Activated T-helper 17 cell treated with anti-CD3 and anti-CD28 coated beads, Interleukin-2, amount 50 U/mL, for 72 hours (primary cell): ENCODE data around the gene PRR35. TPM values are rescaled to one million over a fixed set of nuclear protein-coding genes. Genes with fewer than 3 reads are reported as not detected.

Source experiments
- ATAC-seq: fragments of 150-1000 bp; cut with Tn5 transposase; replicated peaks from 2 replicates; pipeline ENCODE4 v1.10.0; 2021; ENCODE audit warnings: mild to moderate bottlenecking, moderate library complexity
- H3K27ac Mint-ChIP-seq: one replicate; pipeline ENCODE4 v1.8.0; 2022; ENCODE audit warnings: mixed read lengths
- H3K27me3 Mint-ChIP-seq: one replicate; pipeline ENCODE4 v1.8.0; 2022; ENCODE audit warnings: mixed read lengths
- H3K36me3 Mint-ChIP-seq: one replicate; pipeline ENCODE4 v1.8.0; 2022; ENCODE audit warnings: low read depth, mild to moderate bottlenecking, mixed read lengths
- H3K4me1 Mint-ChIP-seq: one replicate; pipeline ENCODE4 v1.8.0; 2022; ENCODE audit warnings: mixed read lengths
- H3K4me3 Mint-ChIP-seq: one replicate; pipeline ENCODE4 v1.8.0; 2022; ENCODE audit warnings: mild to moderate bottlenecking, mixed read lengths
- H3K9me3 Mint-ChIP-seq: one replicate; pipeline ENCODE4 v1.8.0; 2022; ENCODE audit warnings: mixed read lengths
- total RNA-seq, 2 donors: library from RNA; stranded (reverse); gene quantifications; one replicate each; pipeline ENCODE4 v1.2.3, GENCODE V29; 2022

The PRR35 gene
- not detected for total RNA-seq

GRCh38 chr16:560204-560700 lies at the start of gene PRR35:
TSS of gene PRR35 (plus strand) at chr16:560394. CDS start at chr16:563295, 2,901 bp downstream.
- H3K4me1 Mint-ChIP-seq, result no peaks in the 10 kb centered on the region
- H3K9me3 Mint-ChIP-seq, result no peaks in the 10 kb centered on the region
- no peak within 1 kb of the TSS for H3K27ac Mint-ChIP-seq
- no peaks in the 10 kb centered on the region for H3K27me3 Mint-ChIP-seq
- no peak for ATAC-seq
- no peak within 1 kb of the TSS for H3K4me3 Mint-ChIP-seq
- H3K36me3 Mint-ChIP-seq, result no peaks in the 10 kb centered on the region

GRCh38 chr16:512802-513201 lies 47.4 kb upstream of the PRR35 start:
- Mint-ChIP-seq H3K27ac (peak overlapping the region; percentile 12), H3K4me1 (no peaks in the 10 kb centered on the region), H3K27me3 (no peaks in the 10 kb centered on the region), H3K36me3 (no peaks in the 10 kb centered on the region), H3K9me3 (no peaks in the 10 kb centered on the region), H3K4me3 (no peak overlapping the region)
- no peak for ATAC-seq

GRCh38 chr16:513950-514349 lies 46.2 kb upstream of the PRR35 start:
- no peaks in the 10 kb centered on the region for H3K36me3 Mint-ChIP-seq
- no peaks in the 10 kb centered on the region for H3K9me3 Mint-ChIP-seq
- no peak overlapping the region for H3K27ac Mint-ChIP-seq
- no peaks in the 10 kb centered on the region for H3K27me3 Mint-ChIP-seq
- no peaks in the 10 kb centered on the region for H3K4me1 Mint-ChIP-seq
- no peak overlapping the region for H3K4me3 Mint-ChIP-seq
- ATAC-seq, result no peak

- no peak overlapping the region for H3K27ac Mint-ChIP-seq
- H3K4me1 Mint-ChIP-seq, result no peaks in the 10 kb centered on the region
- no peaks in the 10 kb centered on the region for H3K36me3 Mint-ChIP-seq
- H3K27me3 Mint-ChIP-seq, result no peaks in the 10 kb centered on the region
- no peak for ATAC-seq
- no peak overlapping the region for H3K4me3 Mint-ChIP-seq
- no peaks in the 10 kb centered on the region for H3K9me3 Mint-ChIP-seq
Observed at GRCh38 chr16:515175-515938, 44.8 kb upstream of the PRR35 start.

- H3K9me3 Mint-ChIP-seq, result no peaks in the 10 kb centered on the region
- no peaks in the 10 kb centered on the region for H3K27me3 Mint-ChIP-seq
- H3K36me3 Mint-ChIP-seq, result no peaks in the 10 kb centered on the region
- H3K4me3 Mint-ChIP-seq, result no peak overlapping the region
- no peaks in the 10 kb centered on the region for H3K4me1 Mint-ChIP-seq
- ATAC-seq, result no peak
- no peak overlapping the region for H3K27ac Mint-ChIP-seq
Observed at GRCh38 chr16:515939-516226, 44.3 kb upstream of the PRR35 start.

- Mint-ChIP-seq H3K36me3 (no peaks in the 10 kb centered on the region), H3K27ac (no peak overlapping the region), H3K4me3 (no peak overlapping the region), H3K27me3 (no peaks in the 10 kb centered on the region), H3K9me3 (no peaks in the 10 kb centered on the region), H3K4me1 (no peaks in the 10 kb centered on the region)
- ATAC-seq, result no peak
Observed at GRCh38 chr16:516301-516700, 43.9 kb upstream of the PRR35 start.

GRCh38 chr16:518858-519257 lies 41.3 kb upstream of the PRR35 start:
- H3K4me1 Mint-ChIP-seq, result no peaks in the 10 kb centered on the region
- no peaks in the 10 kb centered on the region for H3K27me3 Mint-ChIP-seq
- H3K27ac Mint-ChIP-seq, result no peak overlapping the region
- no peaks in the 10 kb centered on the region for H3K36me3 Mint-ChIP-seq
- no peak for ATAC-seq
- H3K9me3 Mint-ChIP-seq, result no peaks in the 10 kb centered on the region
- H3K4me3 Mint-ChIP-seq, result no peak overlapping the region

- no peak overlapping the region for H3K27ac Mint-ChIP-seq
- H3K27me3 Mint-ChIP-seq, result no peaks in the 10 kb centered on the region
- H3K9me3 Mint-ChIP-seq, result no peaks in the 10 kb centered on the region
- H3K4me1 Mint-ChIP-seq, result no peaks in the 10 kb centered on the region
- no peaks in the 10 kb centered on the region for H3K36me3 Mint-ChIP-seq
- no peak for ATAC-seq
- H3K4me3 Mint-ChIP-seq, result no peak overlapping the region
Observed at GRCh38 chr16:519425-519824, 40.8 kb upstream of the PRR35 start.

- Mint-ChIP-seq H3K36me3 (no peaks in the 10 kb centered on the region), H3K27ac (no peak overlapping the region), H3K4me1 (no peaks in the 10 kb centered on the region), H3K9me3 (no peaks in the 10 kb centered on the region), H3K4me3 (no peak overlapping the region), H3K27me3 (no peaks in the 10 kb centered on the region)
- no peak for ATAC-seq
Observed at GRCh38 chr16:519841-520687, 40.1 kb upstream of the PRR35 start.

- H3K36me3 Mint-ChIP-seq, result peaks cover 8% of the 10 kb centered on the region
- H3K9me3 Mint-ChIP-seq, result no peaks in the 10 kb centered on the region
- H3K27me3 Mint-ChIP-seq, result no peaks in the 10 kb centered on the region
- H3K4me3 Mint-ChIP-seq, result no peak overlapping the region
- peaks cover 7% of the 10 kb centered on the region for H3K4me1 Mint-ChIP-seq
- H3K27ac Mint-ChIP-seq, result no peak overlapping the region
- no peak for ATAC-seq
Observed at GRCh38 chr16:520847-521246, 39.3 kb upstream of the PRR35 start.

- no peak overlapping the region for H3K27ac Mint-ChIP-seq
Observed at GRCh38 chr16:521381-522210, 38.6 kb upstream of the PRR35 start.

GRCh38 chr16:522320-523096 lies 37.7 kb upstream of the PRR35 start:
- H3K9me3 Mint-ChIP-seq, result no peaks in the 10 kb centered on the region
- H3K4me3 Mint-ChIP-seq, result no peak overlapping the region
- H3K4me1 Mint-ChIP-seq, result peaks cover 8% of the 10 kb centered on the region
- peaks cover 8% of the 10 kb centered on the region for H3K36me3 Mint-ChIP-seq
- ATAC-seq, result no peak
- no peaks in the 10 kb centered on the region for H3K27me3 Mint-ChIP-seq
- no peak overlapping the region for H3K27ac Mint-ChIP-seq

More at GRCh38 chr16:521381-522210, 38.6 kb upstream of the PRR35 start:
- Mint-ChIP-seq H3K27me3 (no peaks in the 10 kb centered on the region), H3K4me3 (no peak overlapping the region), H3K4me1 (peaks cover 8% of the 10 kb centered on the region), H3K9me3 (no peaks in the 10 kb centered on the region), H3K36me3 (peaks cover 8% of the 10 kb centered on the region)
- no peak for ATAC-seq

GRCh38 chr16:523097-523741 lies 37.0 kb upstream of the PRR35 start:
- no peak overlapping the region for H3K27ac Mint-ChIP-seq
- H3K4me1 Mint-ChIP-seq, result peaks cover 8% of the 10 kb centered on the region
- no peaks in the 10 kb centered on the region for H3K27me3 Mint-ChIP-seq
- H3K36me3 Mint-ChIP-seq, result peaks cover 8% of the 10 kb centered on the region
- H3K9me3 Mint-ChIP-seq, result no peaks in the 10 kb centered on the region
- ATAC-seq, result no peak
- peak overlapping the region; percentile 15 for H3K4me3 Mint-ChIP-seq
